Measurements from ENCODE around the gene FAM131B.

- TF ChIP-seq REST (IDR thresholded peaks at IDR 0.05; ENCODE audit: low read depth): no peak
- no peak for TF ChIP-seq TCF12 (IDR thresholded peaks at IDR 0.05; ENCODE audit: low read depth)
- no peak for TF ChIP-seq MAX (IDR thresholded peaks at IDR 0.05)
- TF ChIP-seq YY1 (IDR thresholded peaks at IDR 0.05; ENCODE audit: low read depth): no peak
- TF ChIP-seq CEBPB (IDR thresholded peaks at IDR 0.05): no peak
- no peak for TF ChIP-seq CREB1 (IDR thresholded peaks at IDR 0.05; ENCODE audit: low read depth)
- TF ChIP-seq TEAD4 (IDR thresholded peaks at IDR 0.05): no peak
- no peak for TF ChIP-seq TAF1 (IDR thresholded peaks at IDR 0.05; ENCODE audit: low read depth)
- TF ChIP-seq EGR1 (IDR thresholded peaks at IDR 0.05): no peak
- TF ChIP-seq USF1 (IDR thresholded peaks at IDR 0.05): no peak
- no peak for TF ChIP-seq FOXM1 (IDR thresholded peaks at IDR 0.05; ENCODE audit: borderline replicate concordance, low read depth)
Observed at GRCh38 chr7:143360788-143361551, 1.5 kb downstream of the FAM131B start.
